Neural cell (in vitro differentiated cells): ENCODE data around the gene SFTPD. TPM values are rescaled to one million over a fixed set of nuclear protein-coding genes. Genes with fewer than 3 reads are reported as not detected.

ENCODE experiments used
- H2AFZ ChIP-seq: fragments of 200-600, 300-800 bp; sonication (generic), shearing (Covaris generic); 2 replicates; pipeline ENCODE4 v1.6.0; 2014; ENCODE audit warnings: low read depth, mild to moderate bottlenecking, antibody characterized with exemption, low read length, moderate library complexity
- H3F3A ChIP-seq: fragments of 200-600 bp; shearing (Covaris generic); 2 replicates; pipeline ENCODE4 v1.6.1; 2016; ENCODE audit warnings: mild to moderate bottlenecking, moderate library complexity, mixed read lengths, antibody characterized with exemption, low read length; ENCODE audit not compliant: insufficient read depth, poor library complexity, severe bottlenecking
- H3K27ac ChIP-seq: fragments of 200-600, 300-800 bp; sonication (generic), shearing (Covaris generic); 2 replicates; pipeline ENCODE4 v1.5.1; 2014; ENCODE audit warnings: mild to moderate bottlenecking, low read length, moderate library complexity
- H3K27me3 ChIP-seq: fragments of 300-800, 200-600 bp; sonication (generic), shearing (Covaris generic); 2 replicates; pipeline ENCODE4 v1.6.0; 2014; ENCODE audit warnings: mild to moderate bottlenecking, low read depth, low read length, moderate library complexity; ENCODE audit not compliant: insufficient read depth
- H3K36me3 ChIP-seq: fragments of 300-800, 200-600 bp; sonication (generic), shearing (Covaris generic); 2 replicates; pipeline ENCODE4 v1.5.1; 2014; ENCODE audit warnings: mild to moderate bottlenecking, antibody characterized with exemption, low read length, moderate library complexity; ENCODE audit not compliant: insufficient read depth
- H3K4me2 ChIP-seq: fragments of 300-800, 200-600 bp; sonication (generic), shearing (Covaris generic); 2 replicates; pipeline ENCODE4 v1.6.0; 2014; ENCODE audit warnings: mild to moderate bottlenecking, low read length
- H3K4me3 ChIP-seq: fragments of 300-800, 200-600 bp; sonication (generic), shearing (Covaris generic); 2 replicates; pipeline ENCODE4 v1.5.1; 2014; ENCODE audit warnings: mild to moderate bottlenecking, low read length, moderate library complexity
- H3K79me2 ChIP-seq: fragments of 200-600 bp; shearing (Covaris generic); replicated peaks from 2 replicates; pipeline ENCODE4 v1.6.0; 2014; ENCODE audit warnings: mild to moderate bottlenecking, low read length, moderate library complexity; ENCODE audit not compliant: insufficient read depth
- H3K9ac ChIP-seq: fragments of 300-800, 200-600 bp; sonication (generic), shearing (Covaris generic); 2 replicates; pipeline ENCODE4 v1.6.1; 2016; ENCODE audit warnings: mild to moderate bottlenecking, low read length, mixed read lengths
- H3K9me2 ChIP-seq: fragments of 200-600 bp; shearing (Covaris generic); 2 replicates; pipeline ENCODE4 v1.6.1; 2016; ENCODE audit warnings: mild to moderate bottlenecking, low read length, mixed read lengths; ENCODE audit not compliant: insufficient read depth
- H3K9me3 ChIP-seq: fragments of 200-600, 300-800 bp; sonication (generic), shearing (Covaris generic); 2 replicates; pipeline ENCODE4 v1.6.1; 2016; ENCODE audit warnings: mild to moderate bottlenecking, mixed run types, low read length, moderate library complexity, mixed read lengths
- H4K20me1 ChIP-seq: fragments of 200-600 bp; shearing (Covaris generic); 2 replicates; pipeline ENCODE4 v1.6.1; 2016; ENCODE audit warnings: mild to moderate bottlenecking, mixed run types; ENCODE audit not compliant: insufficient read depth
- CTCF ChIP-seq: fragments of 450-650 bp; IDR thresholded peaks from 2 replicates; pipeline ENCODE4 v1.5.1; 2014; ENCODE audit warnings: antibody characterized with exemption, mild to moderate bottlenecking, moderate library complexity; ENCODE audit not compliant: poor library complexity, severe bottlenecking
- EP300 ChIP-seq: fragments of 450-650 bp; conservative IDR thresholded peaks from 2 replicates; pipeline ENCODE4 v1.6.1; 2014; ENCODE audit warnings: antibody characterized with exemption, mild to moderate bottlenecking, moderate library complexity; ENCODE audit not compliant: poor library complexity, severe bottlenecking
- EZH2 ChIP-seq: fragments of 200-600, 300-800 bp; shearing (Covaris generic), sonication (generic); IDR thresholded peaks from 2 replicates; pipeline ENCODE4 v1.6.1; 2014; ENCODE audit warnings: antibody characterized with exemption, low read length, borderline replicate concordance, mild to moderate bottlenecking; ENCODE audit not compliant: insufficient read depth, poor library complexity, severe bottlenecking
- MXI1 ChIP-seq: fragments of 450-650 bp; conservative IDR thresholded peaks from 2 replicates; pipeline ENCODE4 v1.6.1; 2014; ENCODE audit warnings: antibody characterized with exemption, mild to moderate bottlenecking; ENCODE audit not compliant: poor library complexity, severe bottlenecking
- POLR2AphosphoS5 ChIP-seq: IDR thresholded peaks from 2 replicates; pipeline ENCODE4 v1.6.1; 2012
- RAD21 ChIP-seq: fragments of 450-650 bp; conservative IDR thresholded peaks from 2 replicates; pipeline ENCODE4 v1.6.1; 2014; ENCODE audit warnings: antibody characterized with exemption, mild to moderate bottlenecking, moderate library complexity
- SMC3 ChIP-seq: fragments of 450-650 bp; conservative IDR thresholded peaks from 2 replicates; pipeline ENCODE4 v1.6.1; 2014; ENCODE audit warnings: antibody characterized with exemption, mild to moderate bottlenecking, moderate library complexity; ENCODE audit not compliant: poor library complexity
- TAF1 ChIP-seq: IDR thresholded peaks from 2 replicates; pipeline ENCODE4 v1.6.1; 2012; ENCODE audit warnings: low read depth
- polyA plus RNA-seq: library from polyadenylated mRNA; depleted of rRNA; stranded (reverse); fragments of >200 nt; gene quantifications from 2 replicates; pipeline ENCODE4 v1.2.3, GENCODE V29; 2014
- TF ChIP-seq, protein P1 (sequence below): IDR thresholded peaks from 2 replicates; pipeline ENCODE4 v1.6.1; 2012; ENCODE audit warnings: borderline replicate concordance

SFTPD gene
- polyA plus RNA-seq, 1 donor from 2014 or later = 0.51 TPM

DNA sequence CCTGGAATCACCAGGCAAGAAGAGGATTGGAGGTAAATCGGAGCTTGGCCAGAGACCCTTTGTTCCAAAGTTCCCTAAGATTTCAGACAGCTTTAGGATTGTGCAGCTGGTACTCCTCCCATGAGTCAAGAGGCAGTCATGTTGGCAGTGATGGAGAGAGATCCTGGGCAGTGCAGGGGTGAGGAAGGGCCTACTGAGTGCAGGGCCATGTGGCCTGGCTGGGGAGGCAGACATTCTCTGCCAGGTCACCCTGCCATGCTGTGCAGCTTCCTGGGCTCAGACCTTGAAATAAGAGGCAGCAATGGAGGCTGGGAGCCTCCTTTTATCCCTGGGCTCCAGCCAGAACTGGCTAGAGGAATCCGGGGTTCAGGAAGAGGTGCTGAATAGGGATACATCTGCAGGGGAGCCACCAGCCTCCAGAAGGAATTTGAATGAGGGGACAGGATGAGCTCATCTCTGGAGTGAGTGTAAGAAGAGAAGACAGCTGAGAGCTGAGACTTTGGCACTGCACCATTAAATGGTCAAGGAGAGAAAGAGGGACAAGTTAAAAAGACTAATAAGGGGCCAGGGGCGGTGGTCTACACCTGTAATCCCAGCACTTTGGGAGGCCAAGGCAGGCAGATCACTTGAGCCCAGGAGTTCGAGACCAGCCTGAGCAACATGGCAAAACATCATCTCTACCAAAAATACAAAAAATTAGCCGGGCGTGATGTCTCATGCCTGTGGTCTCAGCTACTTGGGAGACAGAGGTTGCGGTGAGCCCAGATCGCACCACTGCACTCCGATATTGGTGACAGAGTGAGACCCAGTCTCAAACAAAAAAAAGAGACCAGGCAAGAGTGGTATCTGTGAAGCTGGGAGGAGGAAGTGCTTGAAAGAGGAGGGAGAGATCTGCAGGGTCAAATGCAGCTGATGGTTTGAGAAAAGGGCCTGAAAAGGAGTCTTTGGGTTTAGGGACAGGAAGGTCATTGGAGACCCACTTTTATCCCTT is 12.0 kb downstream of the SFTPD start:
- no peaks in the 10 kb centered on the region for H3K9me3 ChIP-seq
- H4K20me1 ChIP-seq = no peaks in the 10 kb centered on the region
- no peak overlapping the region for H3K9ac ChIP-seq
- TF ChIP-seq SMC3 = no peak
- TF ChIP-seq RAD21 = no peak
- TF ChIP-seq EZH2 = no peak
- no peak for TF ChIP-seq POLR2AphosphoS5
- TF ChIP-seq, protein P1, sequence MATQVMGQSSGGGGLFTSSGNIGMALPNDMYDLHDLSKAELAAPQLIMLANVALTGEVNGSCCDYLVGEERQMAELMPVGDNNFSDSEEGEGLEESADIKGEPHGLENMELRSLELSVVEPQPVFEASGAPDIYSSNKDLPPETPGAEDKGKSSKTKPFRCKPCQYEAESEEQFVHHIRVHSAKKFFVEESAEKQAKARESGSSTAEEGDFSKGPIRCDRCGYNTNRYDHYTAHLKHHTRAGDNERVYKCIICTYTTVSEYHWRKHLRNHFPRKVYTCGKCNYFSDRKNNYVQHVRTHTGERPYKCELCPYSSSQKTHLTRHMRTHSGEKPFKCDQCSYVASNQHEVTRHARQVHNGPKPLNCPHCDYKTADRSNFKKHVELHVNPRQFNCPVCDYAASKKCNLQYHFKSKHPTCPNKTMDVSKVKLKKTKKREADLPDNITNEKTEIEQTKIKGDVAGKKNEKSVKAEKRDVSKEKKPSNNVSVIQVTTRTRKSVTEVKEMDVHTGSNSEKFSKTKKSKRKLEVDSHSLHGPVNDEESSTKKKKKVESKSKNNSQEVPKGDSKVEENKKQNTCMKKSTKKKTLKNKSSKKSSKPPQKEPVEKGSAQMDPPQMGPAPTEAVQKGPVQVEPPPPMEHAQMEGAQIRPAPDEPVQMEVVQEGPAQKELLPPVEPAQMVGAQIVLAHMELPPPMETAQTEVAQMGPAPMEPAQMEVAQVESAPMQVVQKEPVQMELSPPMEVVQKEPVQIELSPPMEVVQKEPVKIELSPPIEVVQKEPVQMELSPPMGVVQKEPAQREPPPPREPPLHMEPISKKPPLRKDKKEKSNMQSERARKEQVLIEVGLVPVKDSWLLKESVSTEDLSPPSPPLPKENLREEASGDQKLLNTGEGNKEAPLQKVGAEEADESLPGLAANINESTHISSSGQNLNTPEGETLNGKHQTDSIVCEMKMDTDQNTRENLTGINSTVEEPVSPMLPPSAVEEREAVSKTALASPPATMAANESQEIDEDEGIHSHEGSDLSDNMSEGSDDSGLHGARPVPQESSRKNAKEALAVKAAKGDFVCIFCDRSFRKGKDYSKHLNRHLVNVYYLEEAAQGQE = no peak
- no peak for TF ChIP-seq TAF1
- TF ChIP-seq MXI1 = no peak
- TF ChIP-seq EP300 = no peak
- no peak for TF ChIP-seq CTCF
- no peaks in the 10 kb centered on the region for H3K9me2 ChIP-seq
- no peaks in the 10 kb centered on the region for H3K36me3 ChIP-seq
- H3F3A ChIP-seq = no peaks in the 10 kb centered on the region
- H3K4me3 ChIP-seq = no peak overlapping the region
- H3K27ac ChIP-seq = no peak overlapping the region
- no peaks in the 10 kb centered on the region for H3K27me3 ChIP-seq
- no peaks in the 10 kb centered on the region for H3K79me2 ChIP-seq
- H3K4me2 ChIP-seq = no peak overlapping the region
- H2AFZ ChIP-seq = no peak overlapping the region

DNA sequence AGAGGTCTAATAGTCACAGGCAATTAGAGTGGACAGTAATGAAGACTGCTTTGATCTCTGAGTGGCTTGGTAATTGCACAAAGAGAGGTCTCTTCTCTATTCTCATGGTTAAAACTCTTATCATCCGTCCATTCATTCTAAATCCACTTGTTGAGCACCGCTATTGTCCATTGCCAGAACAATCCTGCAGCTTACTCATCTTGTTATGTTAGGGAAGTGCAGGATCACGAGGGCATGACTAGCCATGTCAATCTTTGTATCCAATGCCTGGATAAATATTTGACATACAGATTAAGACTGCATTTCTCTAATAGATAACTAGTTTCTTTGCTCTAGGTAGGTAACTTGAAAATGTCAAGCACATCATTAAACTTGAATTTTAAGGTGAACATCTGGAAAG is 14.9 kb downstream of the SFTPD start:
- Histone ChIP-seq H3K27ac (no peak overlapping the region), H3K9me3 (no peaks in the 10 kb centered on the region), H3K79me2 (no peaks in the 10 kb centered on the region), H3K4me3 (no peak overlapping the region), H3K9ac (no peak overlapping the region), H3K27me3 (no peaks in the 10 kb centered on the region), H3K9me2 (no peaks in the 10 kb centered on the region), H3K4me2 (no peak overlapping the region), H4K20me1 (no peaks in the 10 kb centered on the region), H3K36me3 (no peaks in the 10 kb centered on the region), H2AFZ (no peak overlapping the region), H3F3A (no peaks in the 10 kb centered on the region)
- TF ChIP-seq EP300 = no peak
